Lung microvascular endothelial cell (primary cell): ENCODE data around the gene TBKBP1. TPM values are rescaled to one million over a fixed set of nuclear protein-coding genes. Genes with fewer than 3 reads are reported as not detected.

Source experiments
- DNase-seq, 2 donors: peaks; one replicate each; pipeline versions ENCODE4 v3.0.0 to v3.0.0-alpha.2; 2010; ENCODE audit warnings: low read depth in 2 of 2
- total RNA-seq: library from RNA; depleted of rRNA; stranded (reverse); fragments of >200 nt; gene quantifications from 2 replicates; pipeline ENCODE4 v1.2.1, GENCODE V29; 2014

The TBKBP1 gene
- 5.6 and 5.7 TPM in 2 replicates for total RNA-seq

DNA sequence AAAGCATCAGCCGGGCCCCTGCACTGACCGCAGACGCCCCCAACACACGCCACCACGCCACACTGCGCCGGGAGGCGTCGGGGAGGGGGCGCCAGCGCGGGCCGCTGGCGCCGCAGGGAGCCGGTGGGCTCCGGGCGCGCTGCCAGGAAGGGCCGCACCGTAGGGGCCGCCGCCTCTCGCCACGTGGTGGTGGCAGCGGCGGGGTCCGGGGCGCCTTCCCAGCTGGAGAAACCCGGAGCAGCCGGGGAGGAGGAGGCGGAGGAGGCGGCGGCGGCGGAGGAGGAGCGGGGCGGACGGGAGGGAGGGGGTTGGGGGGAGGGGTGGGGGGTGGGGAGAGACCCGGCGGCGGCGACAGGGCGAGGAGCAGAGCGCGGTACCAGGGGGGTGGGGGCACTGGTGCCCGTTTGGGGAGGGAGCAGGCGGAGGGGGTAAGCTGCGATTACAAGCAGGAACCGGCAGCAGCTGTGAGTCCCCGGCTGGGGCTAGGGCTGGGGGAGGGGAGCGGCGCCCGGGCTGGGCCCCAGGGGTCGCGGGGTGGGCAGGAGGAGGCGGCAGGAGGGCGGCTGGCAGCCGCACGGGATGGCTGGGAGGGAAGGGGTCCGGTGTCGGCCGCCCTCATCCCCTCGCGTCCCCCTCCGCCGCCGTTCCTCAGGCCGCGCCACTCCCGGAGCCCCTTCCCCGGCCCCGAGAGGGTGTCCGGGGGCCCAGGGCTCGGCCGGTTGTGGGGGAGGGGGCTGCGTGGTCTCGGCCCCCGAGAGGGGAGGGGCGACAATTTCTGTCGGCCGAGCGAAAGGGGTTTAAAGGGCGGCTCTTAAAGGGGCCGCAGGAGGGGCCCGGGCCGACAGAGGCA, at the start of gene TBKBP1:
TSS of gene TBKBP1 (plus strand) at position 431 of the 850 bp plus-strand sequence. CDS start 1,952 bp downstream, outside the sequence.
- DNase-seq = peak in 1 of 2 donors; percentile 63

DNA sequence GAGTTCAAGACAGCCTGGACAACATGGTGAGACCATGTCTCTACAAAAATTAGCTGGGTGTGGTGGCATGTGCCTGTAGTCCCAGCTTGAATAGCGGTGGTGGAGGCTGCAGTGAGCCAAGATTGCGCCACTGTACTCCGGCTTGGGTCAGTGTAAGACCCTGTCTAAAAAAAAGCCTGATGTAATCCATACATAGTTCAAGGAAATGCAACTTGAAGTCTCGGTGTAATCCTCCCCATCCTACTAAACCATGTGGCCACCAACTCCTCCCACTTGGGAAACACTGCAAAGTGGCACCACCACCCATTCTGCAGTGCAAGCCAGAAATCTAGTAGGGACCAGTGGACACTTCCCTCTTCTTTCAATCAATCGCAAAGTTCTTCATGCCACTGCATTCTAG, 49.6 kb upstream of the TBKBP1 start:
- no peak for DNase-seq

DNA sequence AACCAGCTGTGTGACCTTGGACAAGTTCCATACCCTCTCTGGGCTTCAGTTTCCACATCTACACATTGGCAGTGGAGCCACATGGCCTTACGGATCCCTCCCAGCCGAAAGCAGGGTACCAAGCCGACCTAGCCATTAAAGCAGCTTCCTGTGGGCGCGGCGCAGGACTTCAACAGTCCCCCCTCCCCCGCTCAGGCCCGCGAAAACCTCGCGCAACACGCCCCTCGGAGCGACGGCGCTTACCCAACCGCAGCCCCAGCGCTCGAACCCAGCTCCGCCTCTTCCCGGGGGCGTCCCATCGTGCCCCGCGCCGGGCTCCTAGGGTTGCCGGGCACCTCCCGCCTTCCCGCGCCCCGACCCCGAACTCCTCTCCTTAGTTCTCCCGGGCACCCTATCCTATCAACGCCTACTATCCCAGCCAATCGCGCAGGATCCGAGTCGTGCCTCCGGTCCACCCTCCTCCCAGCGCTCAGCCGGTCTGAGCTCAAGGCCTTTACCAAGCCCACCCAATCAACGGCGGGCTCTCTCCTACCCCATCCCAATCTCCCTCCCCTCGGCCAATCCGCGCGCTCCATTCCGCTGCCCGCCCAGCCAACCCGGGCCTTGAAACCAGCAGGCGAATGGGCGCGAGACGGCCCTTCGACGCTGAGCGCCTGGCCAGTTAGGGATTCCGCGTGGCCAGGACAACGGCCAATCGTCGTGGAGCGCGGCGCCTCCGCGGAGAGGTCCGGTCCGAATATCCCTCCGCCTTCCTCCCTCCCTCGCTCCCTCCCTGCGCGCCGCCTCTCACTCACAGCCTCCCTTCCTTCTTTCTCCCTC, 44.6 kb upstream of the TBKBP1 start, which contains the start of gene KPNB1:
TSS of gene KPNB1 (plus strand) at position 767 of the 819 bp plus-strand sequence. CDS start 326 bp downstream, outside the sequence.
- DNase-seq = peak; percentile 100

DNA sequence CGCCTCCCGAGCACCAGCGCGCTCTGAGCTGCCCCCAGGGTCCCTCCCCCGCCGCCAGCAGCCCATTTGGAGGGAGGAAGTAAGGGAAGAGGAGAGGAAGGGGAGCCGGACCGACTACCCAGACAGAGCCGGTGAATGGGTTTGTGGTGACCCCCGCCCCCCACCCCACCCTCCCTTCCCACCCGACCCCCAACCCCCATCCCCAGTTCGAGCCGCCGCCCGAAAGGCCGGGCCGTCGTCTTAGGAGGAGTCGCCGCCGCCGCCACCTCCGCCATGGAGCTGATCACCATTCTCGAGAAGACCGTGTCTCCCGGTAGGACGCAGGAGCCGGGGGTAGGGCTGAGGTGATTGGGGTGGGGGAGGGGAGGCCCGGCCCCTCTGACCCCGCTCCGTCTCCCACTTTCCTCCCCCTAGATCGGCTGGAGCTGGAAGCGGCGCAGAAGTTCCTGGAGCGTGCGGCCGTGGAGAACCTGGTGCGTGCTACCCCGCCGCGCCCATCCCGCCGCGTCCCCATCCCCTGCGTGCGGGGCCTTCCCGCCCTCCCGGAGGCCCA, 43.9 kb upstream of the TBKBP1 start:
- DNase-seq = no peak

DNA sequence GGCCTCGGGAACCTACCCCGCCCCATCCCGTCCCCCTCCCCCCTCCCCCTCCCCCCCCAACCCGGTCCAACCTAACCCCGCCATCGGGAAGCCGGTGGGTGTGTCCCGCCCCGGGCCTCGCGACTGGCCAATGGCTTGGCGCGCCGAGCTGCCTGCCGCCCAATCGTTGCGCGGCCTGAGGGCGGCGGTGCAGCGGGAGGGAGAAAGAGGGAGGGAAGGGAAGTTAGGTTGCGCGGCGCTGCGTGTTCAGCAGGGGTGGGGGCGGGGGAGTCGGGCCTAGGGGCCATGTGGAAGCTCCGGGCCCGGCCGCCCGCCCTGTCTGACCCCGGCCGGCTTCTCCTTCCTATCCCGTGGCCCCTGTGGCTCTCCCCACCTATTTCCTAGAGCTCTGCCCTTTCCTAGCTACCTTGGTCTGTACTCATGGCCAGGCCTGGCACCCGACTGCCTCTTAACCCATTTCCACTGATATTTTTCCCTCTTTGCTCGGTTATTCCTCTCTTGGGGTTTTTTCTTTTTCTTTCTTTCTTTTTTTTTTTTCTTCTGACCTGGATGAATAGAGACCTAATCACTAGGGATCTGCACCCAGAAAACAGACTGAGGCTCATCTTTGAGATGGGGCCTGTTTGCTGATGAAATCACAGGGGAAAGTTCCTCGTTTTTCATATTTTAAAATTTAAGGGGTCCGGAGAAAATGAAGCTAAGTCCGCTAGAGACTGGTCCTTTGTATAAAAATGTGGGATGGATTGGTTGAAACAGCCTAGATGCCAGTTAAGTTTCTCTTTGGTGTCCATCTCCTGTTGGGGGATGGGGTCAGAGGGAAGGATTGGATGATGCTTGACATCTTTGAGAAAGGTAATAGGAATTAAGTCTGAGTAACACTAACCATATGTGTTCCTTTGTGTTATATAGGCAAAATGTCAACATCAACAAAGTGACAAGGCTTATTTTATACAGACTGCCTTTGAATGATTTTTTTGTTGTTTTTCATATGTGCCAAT, 43.1 kb upstream of the TBKBP1 start:
- DNase-seq = peak; percentile 98 to 99

DNA sequence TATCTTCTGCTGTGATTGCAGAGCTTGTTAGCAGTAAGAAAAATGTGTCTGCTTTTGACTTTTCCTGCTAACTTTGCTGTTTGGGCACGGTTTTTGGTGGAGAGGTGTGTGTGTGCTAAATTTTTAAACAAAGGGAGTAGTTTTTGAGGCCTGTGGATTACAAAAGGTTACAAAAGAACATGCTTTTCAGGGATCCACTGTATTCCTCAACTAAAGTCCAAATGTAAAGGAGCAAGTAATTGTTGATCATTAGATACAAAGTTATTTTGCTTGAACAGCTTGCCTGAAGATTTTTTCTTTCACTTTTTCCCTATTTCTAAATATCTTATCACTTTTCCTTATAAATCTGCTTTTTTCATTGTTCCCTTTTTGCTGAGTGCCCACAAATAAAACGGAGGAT, 42.3 kb upstream of the TBKBP1 start:
- no peak for DNase-seq

GRCh38 chr17:47652570-47652969, 41.4 kb upstream of the TBKBP1 start:
- DNase-seq = peak; percentile 19 to 40

GRCh38 chr17:47653442-47653841, 40.5 kb upstream of the TBKBP1 start:
- no peak for DNase-seq

GRCh38 chr17:47654991-47655390, 39.0 kb upstream of the TBKBP1 start:
- peak in 1 of 2 donors; percentile 24 for DNase-seq

GRCh38 chr17:47660064-47660492, 33.9 kb upstream of the TBKBP1 start:
- DNase-seq = peak; percentile 45 to 57

GRCh38 chr17:47663912-47664623, 29.9 kb upstream of the TBKBP1 start:
- peak; percentile 70 to 79 for DNase-seq

GRCh38 chr17:47664624-47664941, 29.4 kb upstream of the TBKBP1 start:
- DNase-seq = no peak

DNA sequence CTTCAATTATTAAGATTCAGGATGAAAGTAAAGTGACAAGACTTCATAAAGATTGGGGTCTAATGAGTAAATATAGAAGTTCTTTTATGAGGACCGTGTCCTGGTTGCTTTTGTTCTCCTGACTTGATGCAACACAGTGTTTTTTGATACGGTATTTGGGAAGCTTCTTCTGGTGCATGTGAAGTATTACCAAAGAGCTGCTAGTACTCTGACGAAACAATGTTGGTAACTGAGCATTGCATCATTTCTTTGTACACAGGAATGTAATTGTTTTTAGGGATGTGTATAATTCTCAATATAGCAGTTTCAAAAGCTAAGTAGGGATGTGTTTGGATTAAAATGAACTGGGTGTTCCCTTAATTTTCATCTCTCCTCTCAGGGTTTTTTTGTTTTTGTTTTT, 28.3 kb upstream of the TBKBP1 start:
- DNase-seq = no peak

- no peak for DNase-seq
Observed at GRCh38 chr17:47669081-47669480, 24.9 kb upstream of the TBKBP1 start.

- DNase-seq = no peak
Observed at GRCh38 chr17:47670064-47670463, 23.9 kb upstream of the TBKBP1 start.

DNA sequence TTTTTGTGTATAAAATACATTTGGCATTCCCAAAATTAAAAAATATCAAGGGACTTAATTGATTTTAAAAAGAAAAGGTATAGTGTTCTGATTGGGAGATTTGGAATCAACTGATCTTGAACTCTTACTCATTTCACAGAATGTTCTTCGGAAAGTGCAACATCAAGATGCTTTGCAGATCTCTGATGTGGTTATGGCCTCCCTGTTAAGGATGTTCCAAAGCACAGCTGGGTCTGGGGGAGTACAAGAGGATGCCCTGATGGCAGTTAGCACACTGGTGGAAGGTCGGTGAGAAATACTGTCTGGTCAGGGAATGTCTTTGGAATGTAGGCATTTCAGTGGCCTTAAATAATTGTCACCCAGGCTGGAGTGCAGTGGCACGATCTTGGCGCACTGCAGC, 19.5 kb upstream of the TBKBP1 start:
- DNase-seq = no peak

DNA sequence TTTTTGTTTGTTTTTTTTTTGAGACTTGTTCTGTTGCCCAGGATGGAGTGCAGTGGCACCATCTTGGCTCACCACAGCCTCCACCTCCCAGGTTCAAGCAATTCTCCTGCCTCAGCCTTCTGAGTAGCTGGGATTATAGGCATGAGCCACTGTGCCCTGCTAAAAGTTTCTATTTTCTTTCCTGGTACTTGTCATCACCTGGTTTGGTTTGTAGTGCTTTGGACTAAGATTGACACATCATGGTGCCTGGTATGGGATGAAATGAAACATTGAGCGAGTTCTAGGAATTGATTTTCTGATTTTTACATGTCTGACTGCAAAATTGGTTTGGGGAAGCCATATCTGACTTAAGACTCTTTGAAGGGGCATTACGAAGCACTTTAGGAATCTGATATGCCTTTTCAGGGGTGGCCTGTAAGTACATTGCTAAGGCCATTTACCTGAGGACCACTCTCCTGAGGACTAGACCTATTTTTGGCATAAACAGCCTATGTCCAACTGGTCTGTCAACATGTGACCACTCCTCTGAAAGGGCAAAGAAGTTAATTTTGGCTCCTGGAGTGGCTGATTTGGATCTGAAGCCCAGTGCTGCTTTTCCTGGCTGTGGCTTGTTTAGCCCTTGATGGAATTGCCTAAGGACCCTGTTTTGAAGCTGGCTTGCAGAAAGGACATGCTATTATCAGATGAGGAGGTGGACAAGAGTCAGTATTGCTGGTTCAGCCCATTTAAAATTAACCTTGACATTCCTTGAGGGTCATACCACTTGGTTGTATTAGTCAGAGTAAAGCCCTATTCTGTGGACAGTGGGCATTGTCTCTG, 18.4 kb upstream of the TBKBP1 start:
- no peak for DNase-seq

DNA sequence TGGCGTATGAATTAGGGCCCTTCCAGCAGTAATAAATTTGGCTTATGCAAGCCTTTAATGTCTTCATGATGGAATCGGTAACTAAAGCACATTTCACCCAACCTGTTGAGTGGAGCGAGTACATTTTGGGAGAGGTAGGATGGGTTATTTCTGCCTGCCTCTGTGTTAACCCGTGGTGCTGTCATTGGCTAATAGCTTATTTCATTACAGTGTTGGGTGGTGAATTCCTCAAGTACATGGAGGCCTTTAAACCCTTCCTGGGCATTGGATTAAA, 17.8 kb upstream of the TBKBP1 start:
- no peak for DNase-seq

GRCh38 chr17:47676510-47677165, 17.3 kb upstream of the TBKBP1 start:
- DNase-seq = no peak
